Measurements from ENCODE around the gene MCTP1. TPM values are rescaled to one million over a fixed set of nuclear protein-coding genes. Genes with fewer than 3 reads are reported as not detected.

MCTP1 gene
- total RNA-seq, 1 experiment from 2014 or later, result 0.41 TPM

DNA sequence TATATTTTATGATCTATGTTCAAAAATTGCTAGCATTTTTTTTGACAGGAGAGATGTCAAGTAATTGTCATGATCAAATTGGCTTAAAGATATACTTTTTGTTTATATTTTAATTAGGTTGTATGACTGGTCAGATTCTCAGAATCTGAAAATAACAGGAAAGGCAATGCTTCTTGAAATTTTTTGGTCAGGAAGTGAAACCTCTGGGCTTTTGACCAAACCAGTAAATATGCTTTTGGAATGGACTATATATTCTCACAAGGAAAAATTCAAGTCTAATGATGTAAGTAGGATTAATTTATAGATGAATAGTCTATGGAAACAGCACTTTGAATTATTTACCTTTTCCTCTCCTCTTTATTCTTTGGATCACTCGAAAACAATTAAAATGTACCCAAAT lies 614.2 kb downstream of the MCTP1 start:
- H2AFZ ChIP-seq (ENCODE audit: low read length), result no peak overlapping the region
- DNase-seq, result no peak
- no peaks in the 10 kb centered on the region for H3K27me3 ChIP-seq (ENCODE audit: low read length)
- no peak overlapping the region for H3K27ac ChIP-seq (ENCODE audit: low read length)
- H3K79me2 ChIP-seq (ENCODE audit: low read length), result peaks cover 10% of the 10 kb centered on the region; the same call in 1 of the 2 replicates
- H3K9me2 ChIP-seq (replicated peaks; ENCODE audit: insufficient read depth, low read length), result no peaks in the 10 kb centered on the region
- H3K4me3 ChIP-seq (ENCODE audit: low read length), result no peak overlapping the region
- no peaks in the 10 kb centered on the region for H4K20me1 ChIP-seq (ENCODE audit: insufficient read depth, low read depth, low read length)
- H3K9me3 ChIP-seq (ENCODE audit: low read length), result no peaks in the 10 kb centered on the region
- no peak overlapping the region for H3K9ac ChIP-seq (ENCODE audit: low read length)
- peaks cover 13% of the 10 kb centered on the region; the same call in 1 of the 2 replicates for H3K36me3 ChIP-seq (ENCODE audit: insufficient read depth, low read length)
- H3K4me2 ChIP-seq (ENCODE audit: low read depth, low read length, poor library complexity, severe bottlenecking), result no peak overlapping the region
- H3K4me1 ChIP-seq (ENCODE audit: low read length), result no peaks in the 10 kb centered on the region

DNA sequence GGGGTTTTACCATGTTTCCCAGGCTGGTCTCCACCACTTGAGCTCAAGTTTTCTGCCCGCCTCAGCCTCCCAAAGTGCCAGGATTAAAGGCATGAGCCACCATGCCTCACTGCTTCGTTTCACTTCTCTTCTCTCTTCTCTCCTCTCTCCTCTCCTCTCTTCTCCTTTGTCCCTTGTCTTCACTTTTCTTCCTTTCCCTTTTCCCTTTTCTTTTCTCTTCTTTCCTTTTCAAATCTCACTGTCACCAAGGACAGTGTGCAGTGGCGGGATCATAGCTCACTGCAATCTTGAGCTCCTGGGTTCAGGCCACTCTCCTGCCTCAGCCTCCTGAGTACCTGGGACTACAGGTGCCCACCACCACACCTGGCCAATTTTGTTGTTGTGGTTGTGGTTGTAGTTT lies 617.0 kb downstream of the MCTP1 start:
- H3K27me3 ChIP-seq (ENCODE audit: low read length), result no peaks in the 10 kb centered on the region
- no peak overlapping the region for H2AFZ ChIP-seq (ENCODE audit: low read length)
- H3K79me2 ChIP-seq (ENCODE audit: low read length), result peaks cover 7% of the 10 kb centered on the region; the same call in 1 of the 2 replicates
- H3K27ac ChIP-seq (ENCODE audit: low read length), result no peak overlapping the region
- DNase-seq, result no peak
- no peaks in the 10 kb centered on the region for H4K20me1 ChIP-seq (ENCODE audit: insufficient read depth, low read depth, low read length)
- H3K4me3 ChIP-seq (ENCODE audit: low read length), result no peak overlapping the region
- H3K4me2 ChIP-seq (ENCODE audit: low read depth, low read length, poor library complexity, severe bottlenecking), result no peak overlapping the region
- no peak overlapping the region for H3K9ac ChIP-seq (ENCODE audit: low read length)
- no peaks in the 10 kb centered on the region for H3K9me2 ChIP-seq (replicated peaks; ENCODE audit: insufficient read depth, low read length)
- peaks cover 16% of the 10 kb centered on the region; the same call in 1 of the 2 replicates for H3K36me3 ChIP-seq (ENCODE audit: insufficient read depth, low read length)
- H3K4me1 ChIP-seq (ENCODE audit: low read length), result no peaks in the 10 kb centered on the region
- no peaks in the 10 kb centered on the region for H3K9me3 ChIP-seq (ENCODE audit: low read length)

DNA sequence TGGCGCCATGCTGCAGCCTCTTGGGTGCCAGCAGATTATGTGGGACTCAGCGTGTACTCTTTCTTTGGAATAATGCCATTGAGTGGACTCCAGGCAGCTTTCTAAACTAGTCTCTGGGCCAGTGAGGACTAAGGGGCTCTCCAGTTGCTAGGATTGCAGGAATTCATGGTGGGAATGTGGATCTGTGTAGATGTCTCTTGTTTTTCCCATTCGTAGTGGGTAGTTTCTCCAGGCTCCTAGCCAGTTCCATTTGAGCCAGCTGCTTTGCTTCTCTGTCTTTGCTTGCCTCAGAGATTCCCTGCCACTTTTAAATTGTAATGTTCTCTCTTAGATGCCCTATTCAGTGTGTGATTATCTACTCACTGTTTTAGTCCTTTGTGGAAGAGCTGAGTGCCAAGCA lies 623.8 kb downstream of the MCTP1 start:
- Histone ChIP-seq H3K36me3 (ENCODE audit: insufficient read depth, low read length) (peaks cover 38% of the 10 kb centered on the region), H3K4me1 (ENCODE audit: low read length) (no peaks in the 10 kb centered on the region), H3K9me2 (replicated peaks; ENCODE audit: insufficient read depth, low read length) (no peaks in the 10 kb centered on the region), H4K20me1 (ENCODE audit: insufficient read depth, low read depth, low read length) (no peaks in the 10 kb centered on the region), H2AFZ (ENCODE audit: low read length) (no peak overlapping the region), H3K4me2 (ENCODE audit: low read depth, low read length, poor library complexity, severe bottlenecking) (no peak overlapping the region), H3K4me3 (ENCODE audit: low read length) (no peak overlapping the region), H3K9me3 (ENCODE audit: low read length) (peaks cover 19% of the 10 kb centered on the region), H3K27ac (ENCODE audit: low read length) (no peak overlapping the region), H3K9ac (ENCODE audit: low read length) (no peak overlapping the region), H3K27me3 (ENCODE audit: low read length) (no peaks in the 10 kb centered on the region), H3K79me2 (ENCODE audit: low read length) (peaks cover 41% of the 10 kb centered on the region)
- no peak for DNase-seq

- H3K9me3 ChIP-seq (ENCODE audit: low read length), result peaks cover 23% of the 10 kb centered on the region
- H3K27ac ChIP-seq (ENCODE audit: low read length), result no peak overlapping the region
- no peaks in the 10 kb centered on the region for H3K4me1 ChIP-seq (ENCODE audit: low read length)
- H4K20me1 ChIP-seq (ENCODE audit: insufficient read depth, low read depth, low read length), result no peaks in the 10 kb centered on the region
- no peaks in the 10 kb centered on the region for H3K9me2 ChIP-seq (replicated peaks; ENCODE audit: insufficient read depth, low read length)
- H3K27me3 ChIP-seq (ENCODE audit: low read length), result no peaks in the 10 kb centered on the region
- peaks cover 40% of the 10 kb centered on the region for H3K36me3 ChIP-seq (ENCODE audit: insufficient read depth, low read length)
- H3K4me3 ChIP-seq (ENCODE audit: low read length), result no peak overlapping the region
- H3K79me2 ChIP-seq (ENCODE audit: low read length), result peaks cover 46% of the 10 kb centered on the region
- H3K9ac ChIP-seq (ENCODE audit: low read length), result no peak overlapping the region
- no peak overlapping the region for H2AFZ ChIP-seq (ENCODE audit: low read length)
- H3K4me2 ChIP-seq (ENCODE audit: low read depth, low read length, poor library complexity, severe bottlenecking), result no peak overlapping the region
- no peak for DNase-seq
Measured at GRCh38 chr5:94660506-94660905, 624.4 kb downstream of the MCTP1 start.

DNA sequence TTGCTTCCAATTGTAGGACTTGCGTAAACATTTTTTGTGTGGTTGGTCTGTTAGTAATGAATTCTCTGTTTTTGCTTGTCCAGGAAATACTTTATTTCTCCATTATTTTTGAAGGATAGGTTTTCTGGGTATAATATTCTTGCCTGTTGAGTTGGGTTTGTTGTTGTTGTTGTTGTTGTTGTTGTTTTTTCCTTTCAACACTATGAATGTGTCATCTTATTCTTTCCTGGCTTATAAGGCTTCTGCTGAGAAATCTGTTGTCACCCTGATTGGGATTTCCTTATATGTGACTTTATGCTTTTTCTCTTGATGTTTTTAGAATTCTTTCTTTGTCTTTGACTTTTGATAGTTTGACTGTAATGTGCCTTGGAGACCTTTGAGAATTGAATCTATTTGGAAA lies 626.6 kb downstream of the MCTP1 start:
- no peak overlapping the region for H2AFZ ChIP-seq (ENCODE audit: low read length)
- peaks cover 52% of the 10 kb centered on the region for H3K79me2 ChIP-seq (ENCODE audit: low read length)
- H3K27ac ChIP-seq (ENCODE audit: low read length), result no peak overlapping the region
- no peak overlapping the region for H3K9ac ChIP-seq (ENCODE audit: low read length)
- H3K4me2 ChIP-seq (ENCODE audit: low read depth, low read length, poor library complexity, severe bottlenecking), result no peak overlapping the region
- no peaks in the 10 kb centered on the region for H3K9me2 ChIP-seq (replicated peaks; ENCODE audit: insufficient read depth, low read length)
- peaks cover 53% of the 10 kb centered on the region for H3K36me3 ChIP-seq (ENCODE audit: insufficient read depth, low read length)
- no peaks in the 10 kb centered on the region for H3K4me1 ChIP-seq (ENCODE audit: low read length)
- no peak for DNase-seq
- no peaks in the 10 kb centered on the region for H4K20me1 ChIP-seq (ENCODE audit: insufficient read depth, low read depth, low read length)
- peaks cover 29% of the 10 kb centered on the region for H3K9me3 ChIP-seq (ENCODE audit: low read length)
- H3K4me3 ChIP-seq (ENCODE audit: low read length), result no peak overlapping the region
- no peaks in the 10 kb centered on the region for H3K27me3 ChIP-seq (ENCODE audit: low read length)

Small RNA genes lying within 50 kb of the gene (small RNA-seq; reads per million reads assigned to genes)
- not detected for gene RF02271

Other genes with a start within 250 kb of the MCTP1 start
- not detected in 2 replicates for gene FAM81B, start 106.3 kb upstream of the MCTP1 start, total RNA-seq (2014; rRNA removed; shearing (Covaris generic); ENCODE audit: low replicate concordance)

Measured in Karpas-422 (cell line).